Mesothelial cell of epicardium (in vitro differentiated cells): ENCODE data around the gene ANGEL1. TPM values are rescaled to one million over a fixed set of nuclear protein-coding genes. Genes with fewer than 3 reads are reported as not detected.

ENCODE experiments used
- DNase-seq, 2 experiments: peaks; one replicate each; pipeline ENCODE4 v3.0.0; 2021; ENCODE audit warnings: low spot score in 2 of 2; ENCODE audit not compliant: unreplicated experiment in 2 of 2
- H3K27ac Mint-ChIP-seq: 2 replicates; pipeline ENCODE4 v1.8.0; 2021; ENCODE audit warnings: mixed read lengths
- H3K27me3 Mint-ChIP-seq: 2 replicates; pipeline ENCODE4 v1.8.0; 2021; ENCODE audit warnings: low read depth, mixed read lengths
- H3K36me3 Mint-ChIP-seq: 2 replicates; pipeline ENCODE4 v1.8.0; 2021; ENCODE audit warnings: mixed read lengths
- H3K4me1 Mint-ChIP-seq: 2 replicates; pipeline ENCODE4 v1.8.0; 2021; ENCODE audit warnings: mixed read lengths
- H3K4me3 Mint-ChIP-seq: 2 replicates; pipeline ENCODE4 v1.8.0; 2021; ENCODE audit warnings: mild to moderate bottlenecking, moderate library complexity, mixed read lengths
- H3K9me3 Mint-ChIP-seq: 2 replicates; pipeline ENCODE4 v1.8.0; 2021; ENCODE audit warnings: mixed read lengths
- total RNA-seq: library from RNA; stranded (reverse); gene quantifications from 3 replicates; pipeline ENCODE4 v1.2.1, GENCODE V29; 2021
- TF ChIP-seq, protein P1 (sequence below): fragments of 200-600 bp; sonication (generic); IDR thresholded peaks from one replicate; pipeline ENCODE4 v1.5.0; 2021; ENCODE audit warnings: antibody characterized with exemption; ENCODE audit not compliant: unreplicated experiment

Gene ANGEL1
- total RNA-seq, 1 donor from 2014 or later: 39.4 TPM

DNA sequence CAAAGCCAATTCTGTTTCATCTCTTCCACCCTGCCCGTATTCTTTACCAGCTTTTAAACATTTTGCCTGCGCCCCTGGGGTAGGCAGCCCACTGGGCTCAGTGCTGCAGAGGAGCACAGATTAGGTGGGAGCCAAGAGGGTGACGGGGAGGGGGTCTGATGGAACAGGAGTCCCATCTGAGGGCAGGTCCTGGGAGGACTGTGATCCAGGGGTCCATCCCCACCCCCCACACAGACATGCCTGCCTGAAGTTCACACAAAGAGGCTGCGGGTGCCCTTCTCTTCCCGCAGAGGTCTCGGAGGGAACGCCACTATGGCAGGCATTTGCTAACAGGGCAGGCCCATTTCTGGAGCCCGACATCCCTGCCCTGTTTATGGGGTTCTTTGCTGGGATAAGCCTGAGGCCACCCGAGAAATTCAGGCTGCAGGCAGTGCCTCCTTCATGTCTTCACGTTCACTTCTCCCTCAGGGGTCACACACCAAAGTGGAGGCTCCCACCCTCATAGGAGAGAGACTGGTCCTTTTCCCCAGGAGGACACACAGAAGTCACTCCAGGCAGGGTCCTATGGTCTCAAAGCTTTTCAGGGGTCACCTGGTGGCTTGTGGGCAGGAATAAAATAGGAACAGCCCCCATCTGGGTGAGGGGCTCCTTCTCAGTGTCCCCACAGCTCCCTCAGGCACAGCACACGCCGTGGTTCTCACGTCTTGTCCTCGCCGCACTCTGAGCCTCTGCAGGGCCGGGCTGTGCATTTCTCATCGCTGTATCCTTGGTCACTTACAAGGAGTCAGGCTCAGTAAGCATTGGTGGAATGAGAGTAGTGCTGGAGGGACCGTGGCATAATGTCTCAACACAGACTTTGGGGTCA is 38.5 kb downstream of the ANGEL1 start:
- H3K9me3 Mint-ChIP-seq: no peaks in the 10 kb centered on the region
- H3K27ac Mint-ChIP-seq: peak overlapping the region; percentile 95
- H3K4me1 Mint-ChIP-seq: peaks cover 32% of the 10 kb centered on the region
- DNase-seq: no peak
- peaks cover 11% of the 10 kb centered on the region for H3K36me3 Mint-ChIP-seq
- H3K27me3 Mint-ChIP-seq: no peaks in the 10 kb centered on the region
- TF ChIP-seq, protein P1, sequence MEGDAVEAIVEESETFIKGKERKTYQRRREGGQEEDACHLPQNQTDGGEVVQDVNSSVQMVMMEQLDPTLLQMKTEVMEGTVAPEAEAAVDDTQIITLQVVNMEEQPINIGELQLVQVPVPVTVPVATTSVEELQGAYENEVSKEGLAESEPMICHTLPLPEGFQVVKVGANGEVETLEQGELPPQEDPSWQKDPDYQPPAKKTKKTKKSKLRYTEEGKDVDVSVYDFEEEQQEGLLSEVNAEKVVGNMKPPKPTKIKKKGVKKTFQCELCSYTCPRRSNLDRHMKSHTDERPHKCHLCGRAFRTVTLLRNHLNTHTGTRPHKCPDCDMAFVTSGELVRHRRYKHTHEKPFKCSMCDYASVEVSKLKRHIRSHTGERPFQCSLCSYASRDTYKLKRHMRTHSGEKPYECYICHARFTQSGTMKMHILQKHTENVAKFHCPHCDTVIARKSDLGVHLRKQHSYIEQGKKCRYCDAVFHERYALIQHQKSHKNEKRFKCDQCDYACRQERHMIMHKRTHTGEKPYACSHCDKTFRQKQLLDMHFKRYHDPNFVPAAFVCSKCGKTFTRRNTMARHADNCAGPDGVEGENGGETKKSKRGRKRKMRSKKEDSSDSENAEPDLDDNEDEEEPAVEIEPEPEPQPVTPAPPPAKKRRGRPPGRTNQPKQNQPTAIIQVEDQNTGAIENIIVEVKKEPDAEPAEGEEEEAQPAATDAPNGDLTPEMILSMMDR: no peak
- H3K4me3 Mint-ChIP-seq: no peak overlapping the region

DNA sequence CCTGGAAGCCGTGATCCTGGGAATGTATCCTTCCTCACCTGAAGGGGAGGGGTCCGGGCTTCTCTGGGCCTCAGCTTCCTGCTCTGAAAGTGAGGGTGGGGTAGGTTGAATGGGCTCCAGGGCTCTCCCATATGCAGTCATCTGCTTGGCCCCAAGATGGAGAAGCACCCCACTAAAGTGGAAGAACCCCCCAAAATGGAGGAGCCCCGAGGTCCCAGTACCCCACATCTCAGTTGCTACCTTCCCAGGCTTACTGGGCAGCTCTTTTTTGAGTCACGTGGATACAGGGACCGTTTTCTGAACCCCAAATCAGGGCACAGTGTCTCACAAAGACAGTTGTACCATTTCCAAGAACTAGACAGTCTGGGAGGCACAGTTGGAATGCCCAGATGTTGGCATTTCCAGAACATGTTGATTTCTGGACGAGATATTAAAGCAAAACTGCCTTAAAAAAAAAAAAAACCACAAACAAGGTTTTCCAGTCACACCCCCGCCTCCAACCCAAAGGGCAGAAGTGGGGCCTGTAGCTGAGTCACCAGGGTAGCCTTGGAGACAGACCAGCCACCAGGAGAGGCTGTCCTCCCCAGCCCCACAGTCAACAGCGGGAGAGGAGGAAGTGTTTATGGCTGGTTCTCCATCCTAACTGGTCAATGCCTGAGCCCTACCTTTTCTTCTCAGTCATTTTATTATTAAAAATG is 39.3 kb downstream of the ANGEL1 start:
- no peak for DNase-seq
- TF ChIP-seq, protein P1: no peak
- H3K27me3 Mint-ChIP-seq: no peaks in the 10 kb centered on the region
- no peak overlapping the region for H3K4me3 Mint-ChIP-seq
- peak overlapping the region; percentile 95 for H3K27ac Mint-ChIP-seq
- peaks cover 26% of the 10 kb centered on the region for H3K4me1 Mint-ChIP-seq
- H3K36me3 Mint-ChIP-seq: peaks cover 11% of the 10 kb centered on the region
- H3K9me3 Mint-ChIP-seq: no peaks in the 10 kb centered on the region

DNA sequence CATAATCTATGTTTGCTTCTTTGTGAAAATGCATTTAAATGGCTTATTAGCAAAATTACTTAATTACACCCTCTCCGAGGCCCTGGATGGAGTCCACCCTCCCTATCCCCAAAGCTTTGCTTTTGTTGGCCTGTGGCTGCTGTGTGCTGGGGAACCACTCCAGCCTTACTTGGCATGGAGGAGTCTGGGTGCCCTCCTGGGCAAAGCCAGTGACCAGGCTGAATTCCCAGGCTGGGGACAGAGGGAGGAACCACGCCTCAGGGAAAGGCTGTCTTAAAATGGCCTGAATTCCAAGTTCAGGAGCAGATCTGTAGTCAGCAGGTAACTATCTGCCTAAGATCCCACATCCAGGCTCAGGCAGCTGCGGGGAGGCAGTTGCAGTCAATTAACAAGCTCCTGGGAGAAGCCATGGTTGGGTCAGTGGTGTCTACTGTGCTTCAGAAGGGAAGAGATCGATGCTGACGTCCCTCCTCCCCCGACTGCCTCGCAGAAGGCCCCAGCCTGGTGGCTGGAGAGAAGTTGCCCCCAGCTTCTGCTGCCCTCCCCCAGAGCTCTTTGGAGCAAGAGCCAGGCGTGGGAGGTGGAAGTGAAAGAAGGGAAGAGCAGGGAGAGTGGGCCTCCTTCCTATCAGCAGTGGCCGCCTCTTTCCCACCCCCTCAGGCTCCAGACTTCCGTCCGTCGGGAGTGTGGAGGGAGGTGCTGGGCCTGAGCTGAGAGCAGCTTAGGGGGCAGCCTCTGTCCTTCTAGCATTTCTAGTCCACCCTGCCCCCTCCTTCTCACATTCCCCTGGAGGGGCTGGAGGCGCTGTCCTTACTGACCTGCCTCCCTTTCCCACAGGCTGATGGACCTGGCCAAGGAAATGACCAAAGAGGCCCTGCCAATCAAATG is 40.1 kb downstream of the ANGEL1 start:
- Mint-ChIP-seq H3K4me1 (peaks cover 34% of the 10 kb centered on the region), H3K4me3 (peak overlapping the region; percentile 33), H3K36me3 (peaks cover 11% of the 10 kb centered on the region), H3K27me3 (no peaks in the 10 kb centered on the region), H3K27ac (peak overlapping the region; percentile 95), H3K9me3 (no peaks in the 10 kb centered on the region)
- TF ChIP-seq, protein P1: no peak
- peak in 1 of 2 experiments; percentile 60 for DNase-seq

DNA sequence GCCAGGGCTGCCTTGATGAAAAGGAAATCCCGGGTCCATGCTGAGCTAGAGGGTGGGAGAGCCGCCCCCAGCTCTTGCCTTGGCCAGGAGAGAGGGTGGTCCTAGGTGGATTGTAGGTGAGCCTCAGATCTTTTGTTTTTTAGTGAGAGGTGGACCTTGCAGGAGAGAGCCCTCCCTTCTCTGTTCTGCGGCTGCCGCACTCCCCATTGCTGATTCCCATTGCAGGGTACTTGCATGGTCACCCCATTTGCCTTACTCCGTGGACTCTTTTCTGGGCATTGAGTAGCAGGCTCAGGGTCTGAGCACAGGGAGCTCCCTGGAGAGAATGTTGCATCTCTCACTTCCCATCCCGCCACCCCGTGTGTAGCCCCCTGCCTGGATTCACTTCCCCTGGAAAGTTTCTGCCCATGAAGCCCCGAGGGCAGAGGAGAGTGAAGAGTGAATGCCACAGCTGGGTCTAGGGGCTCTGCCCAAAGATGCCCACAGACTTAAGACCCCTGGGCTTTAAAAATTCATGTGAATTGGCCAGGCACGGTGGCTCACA is 41.2 kb downstream of the ANGEL1 start:
- no peaks in the 10 kb centered on the region for H3K9me3 Mint-ChIP-seq
- DNase-seq: peak in 1 of 2 experiments; percentile 22
- H3K36me3 Mint-ChIP-seq: peaks cover 11% of the 10 kb centered on the region
- H3K27ac Mint-ChIP-seq: peak overlapping the region; percentile 77
- no peaks in the 10 kb centered on the region for H3K27me3 Mint-ChIP-seq
- H3K4me1 Mint-ChIP-seq: peaks cover 34% of the 10 kb centered on the region
- TF ChIP-seq, protein P1: no peak
- no peak overlapping the region for H3K4me3 Mint-ChIP-seq
